ENCODE results near the gene TRIM44.

- TF ChIP-seq CTCF (IDR thresholded peaks at IDR 0.05), result no peak
- TF ChIP-seq ZFX (IDR thresholded peaks at IDR 0.05; ENCODE audit: borderline replicate concordance), result no peak
Measured at GRCh38 chr11:35655254-35655653, 7.3 kb upstream of the TRIM44 start.
